Common myeloid progenitor, CD34-positive (primary cell): Measurements from ENCODE around the gene TMCC2. TPM values are rescaled to one million over a fixed set of nuclear protein-coding genes. Genes with fewer than 3 reads are reported as not detected.
A peak's percentile ranks its signal among the peaks of the same experiment; 100 is the strongest.
"Not testable (repeated sequence)": the region's sequence is repeated elsewhere in the genome, so short reads cannot be mapped to it uniquely, and the experiment has no call there.

Experiments
- CTCF ChIA-PET: fragments of 350-600 bp; sonication (Branson Sonifier 250); formaldehyde crosslinking; loops from one replicate; lab custom pipeline; 2021; ENCODE audit warnings: antibody characterized with exemption; lab: Charles Lee
- POLR2A ChIA-PET: fragments of 350-600 bp; sonication (Branson Sonifier 250); formaldehyde crosslinking; loops from one replicate; lab custom pipeline; 2021; ENCODE audit warnings: antibody characterized with exemption; lab: Charles Lee
- DNase-seq, 3 donors: peaks; one replicate each; pipeline versions ENCODE4 v3.0.0 to v3.0.0-alpha.2; 2013
- H3K27ac ChIP-seq, 2 experiments: 1 replicate in 1 of 2; 2 replicates in 1 of 2; pipeline ENCODE4 v1.7.0; 2013; ENCODE audit warnings: inconsistent platforms in 2 of 2, low read length in 2 of 2, mild to moderate bottlenecking in 2 of 2, low read depth in 1 of 2, moderate library complexity in 1 of 2; ENCODE audit not compliant: severe bottlenecking in 2 of 2, insufficient read depth in 1 of 2, poor library complexity in 1 of 2
- H3K27me3 ChIP-seq, 5 experiments: replicated peaks in 2 of 5; 1 replicate in 3 of 5; 2 replicates in 2 of 5; pipeline versions ENCODE4 v1.6.1 to v1.7.0; 2013; ENCODE audit warnings: low read length in 4 of 5, mild to moderate bottlenecking in 2 of 5, moderate library complexity in 2 of 5, inconsistent platforms in 1 of 5; ENCODE audit not compliant: insufficient read depth in 5 of 5, control insufficient read depth in 4 of 5
- H3K36me3 ChIP-seq, 4 experiments: 1 replicate in 2 of 4; 2 replicates in 2 of 4; pipeline versions ENCODE4 v1.6.1 to v1.7.0; 2013; ENCODE audit warnings: low read length in 3 of 4, control low read depth in 1 of 4, mild to moderate bottlenecking in 1 of 4; ENCODE audit not compliant: control insufficient read depth in 4 of 4, insufficient read depth in 4 of 4
- H3K4me1 ChIP-seq, 4 experiments: 1 replicate in 3 of 4; 2 replicates in 1 of 4; pipeline versions ENCODE4 v1.6.1 to v1.7.1; 2013; ENCODE audit warnings: low read length in 3 of 4, mild to moderate bottlenecking in 3 of 4, control low read depth in 1 of 4, inconsistent platforms in 1 of 4, moderate library complexity in 1 of 4; ENCODE audit not compliant: control insufficient read depth in 4 of 4, insufficient read depth in 4 of 4; ENCODE audit errors: control extremely low read depth in 1 of 4
- H3K4me3 ChIP-seq, 7 experiments: 1 replicate in 4 of 7; 2 replicates in 3 of 7; pipeline versions ENCODE4 v1.5.1 to v1.7.0; 2013; ENCODE audit warnings: mild to moderate bottlenecking in 7 of 7, low read length in 6 of 7, moderate library complexity in 6 of 7, inconsistent platforms in 2 of 7, low read depth in 2 of 7, control low read depth in 1 of 7; ENCODE audit not compliant: insufficient read depth in 4 of 7, control insufficient read depth in 1 of 7; ENCODE audit errors: extremely low read depth in 1 of 7
- H3K9me3 ChIP-seq, 5 experiments: 1 replicate in 4 of 5; 2 replicates in 1 of 5; pipeline versions ENCODE4 v1.6.1 to v1.7.1; 2013; ENCODE audit warnings: low read length in 4 of 5, mild to moderate bottlenecking in 2 of 5, inconsistent platforms in 1 of 5, low read depth in 1 of 5, moderate library complexity in 1 of 5; ENCODE audit not compliant: control insufficient read depth in 4 of 5, insufficient read depth in 2 of 5; ENCODE audit errors: control extremely low read depth in 1 of 5
- WGBS: methylation state at CpG from one replicate; pipeline ENCODE4 v1.1.5; 2013; ENCODE audit not compliant: insufficient coverage; 5-methylcytosine and 5-hydroxymethylcytosine counted together
- polyA plus RNA-seq: library from polyadenylated mRNA; unstranded; fragments of 120-200 nt; gene quantifications from one replicate; pipeline ENCODE4 v1.2.1, GENCODE V29; 2013

TMCC2 gene, protein sequence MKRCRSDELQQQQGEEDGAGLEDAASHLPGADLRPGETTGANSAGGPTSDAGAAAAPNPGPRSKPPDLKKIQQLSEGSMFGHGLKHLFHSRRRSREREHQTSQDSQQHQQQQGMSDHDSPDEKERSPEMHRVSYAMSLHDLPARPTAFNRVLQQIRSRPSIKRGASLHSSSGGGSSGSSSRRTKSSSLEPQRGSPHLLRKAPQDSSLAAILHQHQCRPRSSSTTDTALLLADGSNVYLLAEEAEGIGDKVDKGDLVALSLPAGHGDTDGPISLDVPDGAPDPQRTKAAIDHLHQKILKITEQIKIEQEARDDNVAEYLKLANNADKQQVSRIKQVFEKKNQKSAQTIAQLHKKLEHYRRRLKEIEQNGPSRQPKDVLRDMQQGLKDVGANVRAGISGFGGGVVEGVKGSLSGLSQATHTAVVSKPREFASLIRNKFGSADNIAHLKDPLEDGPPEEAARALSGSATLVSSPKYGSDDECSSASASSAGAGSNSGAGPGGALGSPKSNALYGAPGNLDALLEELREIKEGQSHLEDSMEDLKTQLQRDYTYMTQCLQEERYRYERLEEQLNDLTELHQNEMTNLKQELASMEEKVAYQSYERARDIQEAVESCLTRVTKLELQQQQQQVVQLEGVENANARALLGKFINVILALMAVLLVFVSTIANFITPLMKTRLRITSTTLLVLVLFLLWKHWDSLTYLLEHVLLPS
- 4.9 TPM for polyA plus RNA-seq

DNA sequence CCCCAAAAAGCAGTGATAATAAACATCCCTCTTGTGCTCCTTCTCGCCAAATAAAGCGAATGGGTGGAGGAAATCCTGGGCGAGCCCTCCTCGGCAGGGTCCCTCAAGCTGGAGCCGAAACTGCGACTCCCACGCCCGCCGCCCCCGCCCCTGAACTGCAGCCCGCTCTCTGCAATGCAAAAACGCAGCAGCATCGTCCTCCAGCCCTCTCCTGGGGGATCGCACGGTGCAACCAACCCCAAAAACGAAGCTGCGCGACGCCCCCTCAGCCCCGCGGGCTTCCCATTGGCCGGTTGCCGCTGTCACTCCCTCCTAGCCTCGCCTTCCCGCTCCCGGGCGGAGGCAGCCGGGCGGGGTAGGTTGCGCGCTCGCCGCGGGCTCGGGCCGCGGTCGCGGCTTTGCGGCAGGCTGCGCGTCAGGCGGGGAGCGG is at the start of gene TMCC2:
TSS of gene TMCC2 (plus strand) at position 363 of the 430 bp plus-strand sequence. CDS start 619 bp downstream, outside the sequence.
- ChIA-PET CTCF (interaction anchor here (1.0 to 9.4 kb wide), 5 partner anchors 9 to 166 kb away, joined by 3 to 129 read pairs (median 3); no protein-coding TSS in a partner anchor), POLR2A (interaction anchor here (1.5 kb wide), 1 partner anchor 16 kb away, joined by 4 read pairs; the partner anchor contains the start of gene DSTYK)
- under 1% methylated on average over 22 of the region's 44 CpGs for WGBS
- no peaks in the 10 kb centered on the region for H3K36me3 ChIP-seq
- H3K9me3 ChIP-seq: no peaks in the 10 kb centered on the region
- peak; percentile 89 to 94 (median 93) for DNase-seq
- H3K4me1 ChIP-seq: peaks cover 6 to 35% (median 33%) of the 10 kb centered on the region in 4 experiments
- peaks cover 0 to 13% (median 0%) of the 10 kb centered on the region in 5 experiments for H3K27me3 ChIP-seq
- H3K27ac ChIP-seq: no peak within 1 kb of the TSS
- peak within 1 kb of the TSS; percentile 58 to 86 (median 73) for H3K4me3 ChIP-seq

DNA sequence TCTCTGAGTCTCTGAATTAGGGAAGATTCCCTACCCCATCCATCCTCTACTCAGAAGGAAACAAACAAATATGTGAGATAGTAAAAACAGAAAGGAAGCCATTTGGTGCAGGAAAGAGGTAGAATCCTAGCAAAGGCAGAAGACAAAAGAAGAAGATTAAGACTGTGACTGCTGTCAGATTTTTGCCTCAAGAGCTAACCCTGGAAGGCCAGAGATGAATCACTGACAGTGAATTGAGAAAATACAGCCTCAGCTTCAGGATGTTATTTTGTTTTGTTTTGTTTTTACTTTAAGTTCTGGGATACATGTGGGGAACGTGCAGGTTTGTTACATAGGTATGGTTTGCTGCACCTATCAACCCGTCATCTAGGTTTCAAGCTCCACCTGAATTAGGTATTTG is 47.9 kb upstream of the TMCC2 start:
- POLR2A ChIA-PET: no interaction called here
- no peak overlapping the region for H3K4me3 ChIP-seq
- CTCF ChIA-PET: interaction anchor here (1.1 kb wide), 1 partner anchor 21 kb away, joined by 3 read pairs; no protein-coding TSS in a partner anchor

DNA sequence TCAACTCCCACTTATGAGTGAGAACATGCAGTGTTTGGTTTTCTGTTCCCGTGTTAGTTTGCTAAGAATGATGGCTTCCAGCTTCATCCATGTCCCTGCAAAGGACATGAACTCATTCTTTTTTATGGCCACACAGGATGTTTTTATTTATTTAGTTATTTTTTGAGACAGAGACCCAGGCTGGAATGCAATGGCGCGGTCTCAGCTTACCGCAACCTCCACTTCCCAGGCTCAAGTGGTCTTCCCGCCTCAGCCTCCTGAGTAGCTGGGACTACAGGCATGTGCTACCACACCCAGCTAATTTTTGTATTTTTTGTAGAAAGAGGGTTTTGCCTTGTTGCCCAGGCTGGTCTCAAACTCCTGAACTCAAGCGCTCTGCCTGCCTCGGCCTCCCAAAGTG is 47.4 kb upstream of the TMCC2 start:
- Histone ChIP-seq H3K36me3 (peaks cover 2 to 11% (median 4%) of the 10 kb centered on the region in 4 experiments), H3K4me1 (peaks cover 0 to 25% (median 16%) of the 10 kb centered on the region in 4 experiments)
- H3K4me3 ChIP-seq, DNase-seq, POLR2A ChIA-PET, H3K27me3 ChIP-seq, H3K9me3 ChIP-seq, H3K27ac ChIP-seq: not testable (repeated sequence)
- CTCF ChIA-PET: interaction anchor here (1.1 kb wide), 1 partner anchor 22 kb away, joined by 3 read pairs; no protein-coding TSS in a partner anchor
- WGBS: 100% methylated on average over 1 of the region's 7 CpGs

More for the DNA sequence above, 47.9 kb upstream of the TMCC2 start:
- Histone ChIP-seq H3K36me3 (peaks cover 3 to 11% (median 4%) of the 10 kb centered on the region in 4 experiments), H3K4me1 (peaks cover 0 to 28% (median 18%) of the 10 kb centered on the region in 4 experiments), H3K27me3 (no peaks in the 10 kb centered on the region), H3K9me3 (no peaks in the 10 kb centered on the region), H3K27ac (no peak overlapping the region)
- WGBS: no CpG with 5 or more reads among the region's 2 CpGs
- no peak for DNase-seq

DNA sequence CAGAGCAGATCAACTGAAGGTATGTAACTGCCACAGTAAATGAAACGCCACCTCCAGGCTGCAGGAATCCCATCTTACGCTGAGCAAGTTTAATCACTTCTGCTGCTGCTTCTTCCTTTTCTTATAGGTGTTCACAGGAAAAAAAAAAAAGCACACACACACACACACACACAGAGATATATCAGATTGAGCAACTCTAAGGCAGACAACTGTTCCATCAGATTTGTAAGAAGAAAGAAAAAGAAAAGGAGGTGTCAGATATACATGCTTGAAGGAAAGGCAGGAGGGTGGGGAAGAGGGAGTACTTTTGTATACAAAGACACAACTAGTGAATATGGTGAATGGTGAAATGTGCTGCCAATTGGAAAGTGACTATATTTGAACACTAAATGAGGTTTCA is 44.8 kb upstream of the TMCC2 start:
- WGBS: no CpG with 5 or more reads among the region's 2 CpGs
- peaks cover 0 to 41% (median 26%) of the 10 kb centered on the region in 4 experiments for H3K4me1 ChIP-seq
- H3K36me3 ChIP-seq: peaks cover 0 to 6% (median 4%) of the 10 kb centered on the region in 4 experiments
- no peak overlapping the region for H3K27ac ChIP-seq
- CTCF ChIA-PET: interaction anchor here (0.7 to 1.5 kb wide), 5 partner anchors 8 to 91 kb away, joined by 3 to 5 read pairs (median 3); no protein-coding TSS in a partner anchor
- H3K27me3 ChIP-seq: no peaks in the 10 kb centered on the region
- DNase-seq: no peak
- no peaks in the 10 kb centered on the region for H3K9me3 ChIP-seq
- POLR2A ChIA-PET: no interaction called here
- no peak overlapping the region for H3K4me3 ChIP-seq

DNA sequence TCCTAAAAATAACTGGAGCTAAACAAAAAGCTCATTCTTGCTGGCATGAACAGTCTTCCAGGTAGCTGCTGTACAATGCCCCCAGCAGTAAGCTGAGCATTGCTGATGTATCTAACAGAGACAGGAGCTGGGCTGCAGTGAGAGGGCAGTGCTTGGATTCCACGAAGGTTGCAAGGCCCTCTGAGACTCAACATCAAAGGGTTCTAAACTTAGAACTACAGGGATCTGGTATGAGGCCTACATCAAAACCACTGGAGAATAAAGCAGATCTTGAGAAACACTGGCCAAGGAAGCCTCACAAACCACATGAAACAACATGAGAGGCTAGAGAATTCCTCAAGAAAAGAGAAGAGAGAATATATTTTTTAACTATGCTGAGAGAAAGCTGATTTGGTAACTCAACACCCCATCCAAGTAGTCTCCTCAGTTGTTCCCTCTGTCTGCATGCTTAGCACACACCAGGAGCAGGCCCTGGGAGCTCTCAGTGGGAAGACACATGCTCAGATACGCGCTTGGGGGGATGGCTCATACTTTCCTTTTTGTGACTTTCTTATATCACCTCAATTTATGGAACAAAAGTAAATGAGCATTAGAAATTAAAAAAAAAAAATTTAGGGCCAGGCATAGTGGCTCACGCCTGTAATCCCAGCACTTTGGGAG is 43.9 kb upstream of the TMCC2 start:
- Histone ChIP-seq H3K4me1 (peaks cover 5 to 45% (median 26%) of the 10 kb centered on the region in 4 experiments), H3K27ac (no peak overlapping the region), H3K36me3 (peaks cover 0 to 5% (median 4%) of the 10 kb centered on the region in 4 experiments), H3K9me3 (no peaks in the 10 kb centered on the region), H3K27me3 (no peaks in the 10 kb centered on the region), H3K4me3 (no peak overlapping the region)
- no peak for DNase-seq
- ChIA-PET POLR2A (no interaction called here), CTCF (interaction anchor here (0.7 to 1.5 kb wide), 6 partner anchors 9 to 90 kb away, joined by 3 to 5 read pairs (median 3); partner anchors contain the start of gene TMCC2)
- 43% methylated on average over 1 of the region's 4 CpGs for WGBS

DNA sequence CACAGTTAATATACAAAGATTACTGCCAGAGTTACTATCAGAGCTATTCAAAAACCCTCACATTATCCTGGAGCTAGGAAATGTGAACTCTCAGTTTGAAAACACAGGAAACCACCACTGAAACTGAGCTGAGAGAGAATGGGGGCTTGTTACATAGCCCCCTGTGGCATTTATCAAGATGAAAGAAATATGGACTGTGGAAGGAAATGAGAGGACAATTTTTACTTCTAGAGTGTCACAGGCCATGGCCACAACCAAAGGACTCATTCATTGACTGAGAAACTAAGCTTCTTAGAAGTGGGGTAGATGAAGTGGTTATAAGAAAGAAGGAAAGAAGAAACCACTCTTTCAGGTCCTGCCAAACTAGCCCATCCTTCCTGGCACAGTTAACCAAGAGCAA is 41.6 kb upstream of the TMCC2 start:
- peaks cover 15 to 55% (median 34%) of the 10 kb centered on the region in 4 experiments for H3K4me1 ChIP-seq
- peak overlapping the region in 1 of 7 experiments; percentile 30 for H3K4me3 ChIP-seq
- POLR2A ChIA-PET: interaction anchor here (0.6 kb wide), 1 partner anchor 20 kb away, joined by 4 read pairs; no protein-coding TSS in a partner anchor
- H3K36me3 ChIP-seq: peaks cover 0 to 5% (median 3%) of the 10 kb centered on the region in 4 experiments
- CTCF ChIA-PET: interaction anchor here (1.0 to 1.6 kb wide), 6 partner anchors 12 to 70 kb away, joined by 3 to 9 read pairs (median 4); no protein-coding TSS in a partner anchor
- H3K27ac ChIP-seq: peak overlapping the region in 1 of 2 experiments; percentile 26
- no peaks in the 10 kb centered on the region for H3K27me3 ChIP-seq
- H3K9me3 ChIP-seq: no peaks in the 10 kb centered on the region
- peak in 2 of 3 donors; percentile 76 to 81 for DNase-seq
